OCI-M2 (cell line): ENCODE data around the gene TTYH2.
"Not testable (repeated sequence)": the region's sequence is repeated elsewhere in the genome, so short reads cannot be mapped to it uniquely, and the experiment has no call there.

Experiments used
- DNase-seq: peaks from one replicate; lab custom pipeline; 2025; ENCODE audit not compliant: unreplicated experiment; lab: John Stamatoyannopoulos, UW

The TTYH2 gene

DNA sequence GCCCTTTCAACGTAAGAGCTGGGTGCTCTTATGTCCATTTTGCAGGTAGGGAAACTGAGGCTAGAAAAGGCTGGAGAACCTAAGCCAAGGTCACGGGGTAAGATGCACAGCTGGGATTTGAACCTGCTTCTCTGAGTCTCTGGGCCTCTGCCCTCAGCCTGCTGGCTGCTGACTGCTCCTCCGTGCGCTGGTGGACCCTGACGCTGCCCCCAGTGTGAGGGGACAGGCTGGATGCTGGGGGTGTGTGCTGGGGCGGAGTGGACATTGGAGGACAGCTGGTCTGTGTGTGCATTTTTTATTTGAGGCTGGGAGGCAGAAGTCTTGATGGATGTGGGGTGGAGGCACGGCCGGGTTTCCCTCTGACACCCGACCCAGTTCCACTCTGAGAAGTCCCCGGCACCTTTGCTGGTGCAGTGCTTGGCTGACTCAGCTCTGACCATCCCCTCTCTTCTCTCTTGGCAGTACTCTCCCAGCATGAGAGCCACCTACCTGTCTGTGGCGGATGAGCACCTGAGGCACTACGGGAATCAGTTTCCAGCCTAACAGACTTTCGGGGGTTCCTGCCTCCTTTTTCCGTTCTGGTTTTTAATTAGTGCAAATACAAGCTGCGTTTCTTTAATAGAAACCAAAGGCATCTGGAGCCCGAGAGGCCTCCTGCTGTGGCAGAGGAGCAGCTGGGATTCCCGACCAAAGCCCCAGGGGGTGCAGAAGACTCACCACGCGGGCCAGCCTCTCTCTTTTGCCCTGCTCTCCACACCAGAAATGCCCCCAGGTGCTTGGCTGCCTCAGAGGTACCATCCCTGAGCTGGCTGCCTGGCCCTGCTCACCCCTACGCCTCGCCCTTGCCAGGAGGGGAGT is 46.5 kb downstream of the TTYH2 start:
- DNase-seq: no peak

DNA sequence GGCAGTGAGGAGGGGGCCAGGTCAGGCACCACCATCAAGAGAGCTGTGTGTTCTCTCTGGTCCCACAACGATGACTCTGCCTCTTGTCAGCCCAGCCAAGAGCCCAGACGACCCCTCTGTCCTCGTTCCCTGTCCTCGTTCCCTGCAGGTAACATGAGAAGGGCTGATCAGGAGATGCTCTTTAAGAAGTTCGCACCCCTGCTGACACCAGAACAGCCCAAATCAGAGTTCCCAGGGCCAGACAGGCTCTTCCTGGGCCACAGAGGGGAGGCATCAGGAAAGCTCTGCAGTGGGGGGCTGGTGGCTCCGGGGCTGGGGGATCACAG is 47.1 kb downstream of the TTYH2 start:
- DNase-seq: no peak

DNA sequence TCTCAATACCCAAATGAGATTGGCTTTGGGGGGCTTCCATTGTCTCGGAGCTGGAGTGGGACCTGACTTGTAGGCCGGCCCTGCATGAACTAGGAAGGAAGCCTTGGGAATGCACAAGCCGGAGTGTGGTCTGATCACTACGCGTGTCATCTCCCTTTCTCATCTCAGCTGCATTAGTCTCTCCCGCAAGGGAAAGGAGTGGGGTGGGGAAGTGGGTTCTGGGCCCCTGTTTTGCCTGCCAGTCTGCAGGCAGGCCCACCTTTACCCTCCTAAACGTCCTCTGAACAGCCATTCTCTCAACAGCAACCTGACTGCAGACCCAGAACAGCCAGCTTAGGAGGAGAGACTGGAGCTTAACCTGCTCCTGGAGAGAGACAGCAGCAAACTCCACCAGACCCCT is 49.2 kb downstream of the TTYH2 start:
- no peak for DNase-seq

DNA sequence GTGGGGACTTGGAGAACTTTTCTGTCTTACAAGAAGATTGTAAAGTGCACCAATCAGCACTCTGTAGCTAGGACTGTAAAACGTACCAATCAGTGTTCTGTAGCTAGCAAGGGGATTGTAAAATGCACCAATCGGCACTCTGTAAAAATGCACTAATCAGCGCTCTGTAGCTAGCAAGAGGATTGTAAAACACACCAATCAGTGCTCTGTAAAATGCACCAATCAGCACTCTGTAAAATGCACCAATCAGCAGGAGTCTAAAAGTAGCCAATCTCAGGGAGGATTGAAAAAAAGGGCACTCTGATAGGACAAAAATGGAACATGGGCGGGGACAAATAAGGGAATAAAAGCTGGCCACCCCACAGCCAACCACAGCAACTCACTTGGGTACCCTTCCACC is 53.7 kb downstream of the TTYH2 start:
- not testable (repeated sequence) for DNase-seq

DNA sequence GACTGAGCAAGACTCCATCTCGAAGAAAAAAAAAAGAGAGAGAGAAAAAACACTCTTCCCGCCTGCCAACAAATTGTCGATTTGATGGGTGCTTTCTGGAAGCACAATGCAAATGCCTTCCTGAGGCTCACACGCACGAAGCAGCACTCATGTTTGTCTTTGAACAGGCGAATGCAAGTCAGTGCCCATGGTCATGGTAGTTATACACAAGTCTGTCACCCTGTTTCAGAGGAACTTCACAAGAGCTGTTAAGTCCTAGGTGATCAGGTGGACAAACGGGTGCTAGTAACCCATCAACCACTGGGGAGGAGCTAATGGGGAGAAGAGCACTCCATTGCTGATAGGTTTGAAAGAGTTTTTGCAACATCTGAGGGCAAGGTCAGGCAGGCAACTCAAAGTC is 54.2 kb downstream of the TTYH2 start:
- DNase-seq: no peak

DNA sequence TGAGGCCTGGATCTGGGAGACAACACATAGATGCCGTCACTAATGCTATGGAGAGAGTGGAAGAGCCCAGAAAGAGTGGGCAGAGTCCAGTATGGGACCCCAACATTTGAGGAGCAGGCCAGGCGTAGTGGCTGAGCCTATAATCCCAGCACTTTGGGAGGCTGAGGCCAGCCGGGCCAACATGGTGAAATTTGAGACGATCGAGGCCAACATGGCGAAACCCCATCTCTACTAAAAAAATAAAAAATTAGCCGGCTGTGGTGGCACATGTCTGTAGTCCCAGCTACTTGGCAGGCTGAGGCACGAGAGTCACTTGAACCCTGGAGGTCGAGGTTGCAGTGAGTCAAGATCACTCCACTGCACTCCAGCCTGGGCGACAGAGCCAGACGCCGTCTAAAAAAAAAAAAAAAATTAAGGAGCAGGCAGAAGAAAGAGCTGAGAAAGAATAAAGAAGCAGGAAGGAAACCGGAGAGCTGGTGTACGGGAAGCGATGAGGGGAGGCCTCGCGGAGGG is 54.7 kb downstream of the TTYH2 start:
- no peak for DNase-seq

DNA sequence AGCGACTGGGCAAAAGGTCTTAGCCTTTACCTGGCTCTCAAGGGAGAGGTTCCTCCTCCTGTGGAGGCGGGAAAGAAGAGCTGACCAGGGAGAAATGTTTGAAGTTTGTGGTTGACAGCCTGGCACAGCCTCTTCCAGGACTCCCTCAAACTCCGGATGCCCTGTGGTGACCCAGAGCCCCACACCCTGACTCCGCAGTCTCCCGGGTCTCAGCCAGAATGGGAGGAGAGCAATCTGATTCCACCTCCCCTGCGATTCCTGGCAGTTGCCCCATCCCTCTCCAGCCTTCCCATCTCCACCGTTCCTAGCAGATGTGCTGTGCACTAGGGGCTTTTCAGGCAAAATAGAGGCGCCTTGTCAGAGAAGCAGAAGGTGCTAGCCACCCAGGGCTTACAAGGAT is 55.2 kb downstream of the TTYH2 start:
- DNase-seq: no peak

DNA sequence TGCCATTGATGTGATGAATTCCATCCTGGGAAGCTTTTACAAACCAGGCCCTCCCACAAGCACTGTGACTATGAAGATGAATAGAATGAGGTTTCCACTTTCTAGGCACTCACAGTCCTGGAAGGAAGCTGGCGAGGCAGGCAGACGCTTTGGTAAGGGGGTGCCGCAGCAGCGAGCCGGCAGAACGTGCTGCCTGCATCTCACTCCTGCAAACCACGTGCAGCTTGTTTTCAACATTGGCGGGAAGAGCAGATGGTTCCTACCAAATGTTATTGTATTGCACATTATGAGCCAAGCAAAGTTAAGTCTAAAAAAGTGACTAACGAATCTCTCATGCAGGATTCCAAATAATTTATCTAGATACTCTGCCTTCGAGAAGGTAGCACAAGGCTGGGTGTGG is 57.0 kb downstream of the TTYH2 start:
- no peak for DNase-seq

DNA sequence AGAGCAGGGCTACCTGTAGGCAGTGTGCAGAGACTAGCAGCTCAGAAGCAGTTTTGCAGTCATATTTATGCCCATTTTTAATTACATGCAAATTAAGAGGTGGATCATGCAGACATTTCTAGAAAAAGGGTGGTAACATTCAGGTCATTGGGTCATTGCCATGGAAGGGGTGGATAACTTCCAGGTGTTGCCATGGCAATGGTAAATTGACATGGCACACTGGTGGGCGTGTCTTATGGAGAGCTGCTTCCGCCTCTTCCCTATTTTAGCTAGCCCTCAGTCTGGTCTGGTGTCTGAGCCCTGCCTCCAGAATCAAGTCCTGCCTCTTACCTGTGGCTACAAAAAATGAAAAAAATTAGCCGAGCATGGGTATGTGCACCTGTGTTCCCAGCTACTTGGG is 57.9 kb downstream of the TTYH2 start:
- no peak for DNase-seq

DNA sequence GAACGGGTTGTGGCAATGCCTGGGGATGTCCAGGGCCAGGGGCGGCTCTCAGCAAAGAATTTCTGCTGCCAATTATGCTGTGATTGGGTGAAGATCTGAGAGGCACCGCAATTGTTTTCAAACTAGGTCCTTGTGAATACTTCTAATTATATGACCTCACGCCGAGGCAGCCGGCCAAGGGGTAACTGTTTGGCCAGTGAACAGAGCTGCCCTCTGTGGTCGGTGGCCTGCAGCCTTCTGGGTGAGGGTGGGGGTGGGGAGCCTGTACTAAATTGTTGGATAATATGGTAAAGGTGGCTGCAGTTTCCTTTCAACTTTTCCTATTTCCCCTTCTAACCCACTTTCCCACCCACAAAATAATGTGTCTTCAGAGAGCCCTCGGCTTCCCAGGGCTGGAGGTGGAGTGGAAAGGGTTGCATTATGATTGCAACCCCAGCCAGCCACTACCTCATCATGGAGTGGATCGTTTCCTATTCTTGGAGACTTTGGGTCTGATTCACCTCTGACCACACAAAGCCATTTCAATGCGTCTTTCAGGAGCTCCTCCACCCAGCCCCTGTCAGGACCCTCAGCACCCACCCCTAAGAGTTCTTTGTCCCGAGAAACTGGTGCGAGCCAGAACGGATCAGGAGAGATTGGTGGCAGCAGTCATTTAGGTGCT is 58.7 kb downstream of the TTYH2 start:
- no peak for DNase-seq

DNA sequence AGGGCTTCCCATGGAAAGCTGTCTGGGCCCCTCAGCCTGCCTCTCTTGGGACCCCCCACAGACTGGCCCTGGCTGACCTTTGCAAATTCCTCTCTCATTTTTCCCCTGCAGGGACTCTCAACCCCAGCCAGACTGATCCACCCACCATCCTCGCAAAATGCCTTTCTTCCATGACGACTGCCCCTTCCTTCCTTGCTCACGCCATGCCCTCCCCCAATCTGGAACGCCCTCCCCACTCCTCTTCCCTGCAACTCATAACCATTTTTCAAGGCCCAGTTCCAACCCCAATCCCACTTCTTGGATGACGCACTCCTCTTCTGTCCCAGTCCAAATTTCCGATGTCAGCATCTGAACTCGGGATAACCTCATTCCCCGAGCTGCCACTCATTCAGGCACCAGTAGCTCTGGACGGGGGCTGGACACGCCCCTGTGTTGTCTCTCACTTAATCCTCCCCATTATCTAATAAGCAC is 59.4 kb downstream of the TTYH2 start:
- DNase-seq: no peak

DNA sequence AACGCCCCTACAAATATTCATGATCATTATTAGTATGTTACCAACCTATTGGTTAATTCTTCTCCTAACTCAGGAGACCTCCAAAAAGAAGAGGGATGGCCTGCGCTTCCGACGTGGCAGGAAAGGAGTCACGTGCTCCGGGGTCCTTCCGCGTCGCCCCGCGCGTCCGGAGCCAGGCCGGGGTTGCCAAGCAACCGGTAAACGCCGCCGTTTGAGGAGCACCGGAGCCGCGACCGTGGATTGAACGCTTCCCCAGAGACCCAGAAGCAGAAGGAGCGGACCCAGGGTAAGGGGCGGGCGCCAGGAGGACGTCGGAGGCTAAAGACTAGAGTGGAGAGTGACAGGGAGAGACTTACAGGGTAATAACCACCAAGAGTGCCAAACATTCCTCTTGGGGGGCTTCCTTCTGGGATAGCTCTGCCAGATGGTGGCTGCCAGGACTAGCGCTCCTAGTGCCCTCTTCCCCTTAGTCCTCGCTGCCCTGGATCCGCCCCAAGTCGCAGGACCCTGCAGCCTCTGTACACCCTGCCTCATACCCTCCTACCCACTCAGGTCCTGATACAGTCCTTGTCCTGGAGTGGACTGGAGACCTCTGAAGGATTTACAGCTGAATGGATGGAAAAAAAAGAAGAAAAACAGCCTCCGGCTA is 60.8 kb downstream of the TTYH2 start, which contains the start of gene DNAI2:
TSS of gene DNAI2 (plus strand) at position 175 of the 649 bp plus-strand sequence. CDS start 7,584 bp downstream, outside the sequence.
- no peak for DNase-seq

DNA sequence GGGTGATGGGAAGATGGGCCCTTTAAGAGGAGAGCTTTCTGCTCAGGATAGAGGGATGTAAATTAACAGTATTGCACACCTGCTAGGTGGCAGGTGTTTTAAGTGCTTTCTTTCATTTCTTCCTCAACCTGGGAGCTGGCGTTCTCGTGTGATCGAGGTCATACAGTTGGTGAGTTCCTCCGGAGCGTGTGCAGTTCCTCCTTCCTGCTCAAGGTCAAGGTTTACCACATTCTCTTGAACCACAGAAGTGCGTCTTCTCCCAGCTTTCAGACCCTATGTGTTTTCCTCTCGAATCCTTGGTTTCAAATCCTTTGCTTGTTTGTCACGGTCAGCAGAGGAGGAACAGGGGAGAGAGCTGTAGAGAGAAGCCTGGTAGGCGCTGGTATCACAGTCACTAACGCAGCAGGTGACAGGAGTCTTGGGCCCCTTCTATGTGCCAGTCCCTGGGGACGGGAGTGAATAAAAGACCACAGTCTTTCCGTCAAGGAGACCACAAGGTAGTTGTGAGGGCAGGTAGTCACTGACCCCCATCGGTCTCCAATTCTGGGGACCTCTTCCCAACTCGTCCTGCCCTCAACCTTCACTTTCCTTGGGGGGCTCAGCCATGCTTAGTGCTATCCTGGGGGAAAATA is 61.5 kb downstream of the TTYH2 start:
- no peak for DNase-seq

DNA sequence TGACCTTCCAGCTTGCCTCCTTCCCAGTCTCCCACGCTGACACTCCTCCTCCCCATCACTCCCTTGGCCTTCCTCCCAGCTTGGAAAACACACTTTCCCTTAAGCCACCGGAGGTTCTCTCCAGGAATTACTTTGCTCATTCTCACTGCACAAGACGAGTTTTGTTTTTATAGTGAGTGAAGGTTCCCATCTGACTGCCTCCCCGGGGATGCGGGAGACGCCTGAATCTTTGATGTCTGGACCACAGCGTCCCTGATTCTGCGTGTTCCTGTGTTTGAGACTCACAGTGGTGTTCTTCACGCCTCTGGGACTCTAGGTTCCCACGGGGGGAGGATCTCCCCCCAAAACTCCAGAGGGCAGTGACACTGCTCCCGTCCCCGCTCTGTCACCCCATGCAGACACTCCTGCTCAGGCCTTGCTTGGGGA is 62.7 kb downstream of the TTYH2 start:
- DNase-seq: no peak

DNA sequence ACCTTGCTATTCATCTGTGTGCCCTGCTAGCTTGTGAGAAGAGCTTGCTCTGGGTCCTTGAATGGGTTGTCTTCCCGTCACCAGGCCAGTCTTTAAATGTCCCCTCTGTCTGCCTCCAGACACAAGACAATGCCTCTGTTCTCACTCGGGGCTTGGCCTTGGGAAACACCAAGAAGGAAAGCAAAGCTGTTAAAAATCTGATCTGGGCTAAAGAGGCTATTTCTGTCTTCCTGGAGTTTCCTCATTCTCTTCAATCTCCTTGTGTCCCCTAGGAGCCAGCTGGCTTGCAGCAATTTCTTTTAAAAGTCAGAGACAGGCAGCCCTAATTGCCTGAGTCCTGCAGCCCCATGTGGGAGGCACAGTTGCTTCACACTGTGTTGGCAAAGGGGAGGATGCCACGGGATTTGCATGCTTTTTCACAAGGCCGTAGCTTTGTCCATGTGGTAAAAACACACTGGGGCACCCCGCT is 63.2 kb downstream of the TTYH2 start:
- no peak for DNase-seq

DNA sequence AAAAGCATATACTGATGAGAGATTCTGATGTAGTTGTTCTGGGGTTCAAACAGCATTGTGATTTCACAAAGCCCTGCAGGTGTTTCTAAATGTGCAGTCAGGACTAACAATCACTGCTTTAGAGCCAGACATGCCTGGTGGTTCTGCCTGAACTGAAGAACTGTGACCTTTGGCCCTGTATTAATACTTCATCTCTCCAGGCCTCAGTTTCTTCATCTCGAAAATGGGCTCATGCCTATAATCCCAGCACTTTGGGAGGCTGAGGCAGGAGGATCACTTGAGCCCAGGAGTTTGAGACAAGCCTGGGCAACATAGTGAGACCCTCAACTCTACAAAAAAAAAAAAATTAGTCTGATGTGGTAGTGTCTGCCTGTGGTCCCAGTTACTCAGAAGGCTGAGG is 64.6 kb downstream of the TTYH2 start:
- DNase-seq: no peak

DNA sequence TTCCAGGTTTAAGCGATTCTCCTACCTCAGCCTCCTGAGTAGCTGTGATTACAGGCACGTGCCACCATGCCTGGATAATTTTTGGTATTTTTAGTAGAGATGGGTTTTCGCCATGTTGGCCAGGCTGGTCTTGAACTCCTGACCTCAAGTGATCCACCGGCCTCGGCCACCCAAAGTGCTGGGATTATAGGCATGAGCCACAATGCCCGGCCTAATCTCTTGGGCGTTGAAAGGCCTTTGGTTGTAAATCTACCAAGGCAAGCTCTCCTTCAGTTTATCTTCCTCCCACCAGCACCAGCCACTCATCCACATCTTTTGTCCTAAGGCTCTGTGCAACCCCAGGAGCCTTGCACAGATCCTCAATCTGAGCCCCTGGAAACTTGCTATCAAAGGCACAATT is 66.2 kb downstream of the TTYH2 start:
- DNase-seq: not testable (repeated sequence)

DNA sequence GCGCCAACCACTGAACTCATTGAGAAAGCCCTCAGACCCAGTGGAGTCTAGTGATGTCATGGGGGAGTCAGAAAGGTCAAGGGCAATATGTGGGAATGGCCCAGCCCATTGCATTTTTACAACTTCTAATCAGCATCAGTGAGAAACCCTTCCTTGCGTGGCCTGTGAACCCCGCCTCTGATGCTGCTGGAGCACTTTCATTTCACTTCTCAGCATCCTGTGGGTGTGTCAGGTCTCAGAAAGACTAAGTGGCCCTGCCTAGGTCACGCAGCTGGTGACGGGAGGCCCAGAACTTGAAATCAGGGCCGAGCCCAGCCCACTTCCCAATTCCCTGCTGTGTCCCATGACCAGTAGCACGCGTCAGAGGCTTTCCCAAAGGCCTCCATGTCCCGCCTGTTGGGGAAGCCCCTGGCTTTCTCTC is 66.7 kb downstream of the TTYH2 start:
- DNase-seq: no peak

DNA sequence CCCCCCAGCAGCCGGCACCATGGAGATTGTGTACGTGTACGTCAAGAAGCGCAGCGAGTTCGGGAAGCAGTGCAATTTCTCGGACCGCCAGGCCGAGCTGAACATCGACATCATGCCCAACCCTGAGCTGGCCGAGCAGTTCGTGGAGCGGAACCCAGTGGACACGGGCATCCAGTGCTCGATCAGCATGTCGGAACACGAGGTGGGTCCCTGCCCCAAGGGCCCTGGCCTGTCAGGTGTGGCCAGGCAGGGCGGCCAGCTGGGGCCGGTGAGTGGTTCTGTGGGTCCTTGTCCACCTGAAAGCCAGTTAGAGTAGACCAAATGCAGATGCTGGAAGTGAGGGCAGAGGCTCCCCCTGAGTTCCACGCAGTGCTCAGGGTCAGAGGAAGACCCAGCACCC is 68.4 kb downstream of the TTYH2 start:
- DNase-seq: no peak

DNA sequence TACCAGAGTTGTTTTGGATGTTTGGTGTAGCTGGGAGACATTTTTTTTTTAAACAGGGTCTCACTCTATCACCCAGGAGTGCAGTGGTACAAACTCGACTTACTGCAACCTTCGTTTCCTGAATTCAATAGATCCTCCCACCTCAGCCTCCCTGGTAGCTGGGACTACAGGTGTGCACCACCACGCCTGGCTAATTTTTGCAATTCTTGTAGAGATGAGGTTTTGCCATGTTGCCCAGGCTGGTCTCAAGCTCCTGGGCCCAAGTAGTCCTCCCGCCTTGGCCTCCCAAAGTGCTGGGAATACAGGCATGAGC is 68.9 kb downstream of the TTYH2 start:
- DNase-seq: not testable (repeated sequence)
